Esophagus squamous epithelium (tissue), 5 donors: ENCODE results near the gene MINK1. TPM values are rescaled to one million over a fixed set of nuclear protein-coding genes. Genes with fewer than 3 reads are reported as not detected.
"Not testable (repeated sequence)": the region's sequence is repeated elsewhere in the genome, so short reads cannot be mapped to it uniquely, and the experiment has no call there.

Experiments used
- DNase-seq: peaks from one replicate; lab custom pipeline; 2025; lab: John Stamatoyannopoulos, UW
- H3K27ac ChIP-seq, 4 donors: fragments of 200-600 bp; sonication (generic); one replicate each; pipeline ENCODE4 v1.5.1; 2016 to 2019; ENCODE audit warnings: mild to moderate bottlenecking in 1 of 4
- H3K27me3 ChIP-seq, 4 donors: fragments of 200-600 bp; sonication (generic); 1 replicate in 3 of 4; 2 replicates in 1 of 4; pipeline versions ENCODE4 v1.5.1 to v1.6.0; 2017 to 2021; ENCODE audit warnings: antibody characterized with exemption in 1 of 4
- H3K36me3 ChIP-seq, 3 donors: fragments of 200-600 bp; sonication (generic); one replicate each; pipeline ENCODE4 v1.5.1; 2016 to 2019
- H3K4me1 ChIP-seq, 3 donors: fragments of 200-600 bp; sonication (generic); one replicate each; pipeline ENCODE4 v1.5.1; 2017 to 2019
- H3K4me3 ChIP-seq, 4 donors: fragments of 200-600 bp; sonication (generic); 1 replicate in 3 of 4; 2 replicates in 1 of 4; pipeline ENCODE4 v1.5.1; 2016 to 2019; ENCODE audit warnings: mild to moderate bottlenecking in 2 of 4, moderate library complexity in 1 of 4
- H3K9me3 ChIP-seq, 3 donors: fragments of 200-600 bp; sonication (generic); one replicate each; pipeline ENCODE4 v1.5.1; 2016 to 2019
- CTCF ChIP-seq, 6 experiments: fragments of 450-650 bp in 4 of 6; fragments of 200-600 bp in 2 of 6; sonication (generic) in 2 of 6; IDR thresholded peaks; one replicate each; pipeline ENCODE4 v1.5.1; 2016 to 2019; ENCODE audit warnings: antibody characterized with exemption in 6 of 6, mild to moderate bottlenecking in 4 of 6, moderate library complexity in 4 of 6
- POLR2A ChIP-seq, 4 donors: fragments of 450-650 bp; IDR thresholded peaks; one replicate each; pipeline ENCODE4 v1.6.1; 2017; ENCODE audit warnings: antibody characterized with exemption in 4 of 4, mild to moderate bottlenecking in 4 of 4, moderate library complexity in 3 of 4
- WGBS, 2 donors: methylation state at CpG; one replicate each; pipeline ENCODE4 v1.1.5; 2018; 5-methylcytosine and 5-hydroxymethylcytosine counted together
- intact Hi-C: fragments of 100-400 bp; cut with DNase I; formaldehyde crosslinking; loops from one replicate; pipeline ENCODE4 v1.15.0; 2022
- total RNA-seq, 4 donors: library from RNA; depleted of rRNA; stranded (reverse); fragments of >200 nt; gene quantifications; one replicate each; pipeline ENCODE4 v1.1.0, GENCODE V29; 2016
- donor health status: DM: yes; HTN: yes; CAD: no.

The MINK1 gene
- total RNA-seq, 4 donors from 2014 or later, result 50.1 to 156 (median 117) TPM

GRCh38 chr17:4913994-4914393 lies 80.9 kb downstream of the MINK1 start:
- intact Hi-C loops, result no loop called here
- no peak overlapping the region for H3K4me3 ChIP-seq
- TF ChIP-seq CTCF (IDR thresholded peaks at IDR 0.05) (peak in 1 of 6 experiments; percentile 10), POLR2A (IDR thresholded peaks at IDR 0.05) (no peak)
- H3K4me1 ChIP-seq, result peaks cover 1 to 13% (median 8%) of the 10 kb centered on the region in 3 donors
- DNase-seq, result no peak
- H3K36me3 ChIP-seq, result no peaks in the 10 kb centered on the region
- no peak overlapping the region for H3K27ac ChIP-seq
- H3K27me3 ChIP-seq, result no peaks in the 10 kb centered on the region
- 73 to 81% methylated on average over 1 of the region's 1 CpG for WGBS, 2 donors
- no peaks in the 10 kb centered on the region for H3K9me3 ChIP-seq

- intact Hi-C loops, H3K27me3 ChIP-seq, H3K9me3 ChIP-seq, H3K4me1 ChIP-seq, DNase-seq, H3K27ac ChIP-seq, H3K4me3 ChIP-seq, H3K36me3 ChIP-seq: not testable (repeated sequence)
- WGBS, 2 donors, result 89 to 91% methylated on average over 4 of the region's 4 CpGs
Observed at GRCh38 chr17:4914551-4914950, 81.4 kb downstream of the MINK1 start.

GRCh38 chr17:4919511-4920047 lies 86.4 kb downstream of the MINK1 start:
- H3K4me1 ChIP-seq, result peaks cover 0 to 7% (median 0%) of the 10 kb centered on the region in 3 donors
- H3K27me3 ChIP-seq, result no peaks in the 10 kb centered on the region
- no peaks in the 10 kb centered on the region for H3K9me3 ChIP-seq
- H3K27ac ChIP-seq, result no peak overlapping the region
- H3K4me3 ChIP-seq, result no peak overlapping the region
- no peak for DNase-seq
- TF ChIP-seq POLR2A (IDR thresholded peaks at IDR 0.05) (no peak), CTCF (IDR thresholded peaks at IDR 0.05) (no peak)
- intact Hi-C loops, result no loop called here
- 67 to 75% methylated on average over 8 of the region's 8 CpGs for WGBS, 2 donors
- H3K36me3 ChIP-seq, result no peaks in the 10 kb centered on the region

- WGBS, 2 donors, result 50 to 66% methylated on average over 10 of the region's 10 CpGs
- Histone ChIP-seq H3K9me3 (no peaks in the 10 kb centered on the region), H3K27me3 (no peaks in the 10 kb centered on the region), H3K4me3 (no peak overlapping the region), H3K36me3 (no peaks in the 10 kb centered on the region), H3K4me1 (peaks cover 0 to 7% (median 0%) of the 10 kb centered on the region in 3 donors), H3K27ac (peak overlapping the region in 1 of 4 donors; percentile 29)
- no peak for DNase-seq
- no peak for TF ChIP-seq POLR2A (IDR thresholded peaks at IDR 0.05)
- TF ChIP-seq CTCF (IDR thresholded peaks at IDR 0.05), result no peak
- intact Hi-C loops, result no loop called here
Observed at GRCh38 chr17:4920351-4921048, 87.4 kb downstream of the MINK1 start.

GRCh38 chr17:4921320-4921719 lies 88.2 kb downstream of the MINK1 start:
- H3K36me3 ChIP-seq, result no peaks in the 10 kb centered on the region
- TF ChIP-seq POLR2A (IDR thresholded peaks at IDR 0.05), result no peak
- no peak for DNase-seq
- H3K27me3 ChIP-seq, result no peaks in the 10 kb centered on the region
- intact Hi-C loops, result no loop called here
- no peak overlapping the region for H3K27ac ChIP-seq
- H3K4me3 ChIP-seq, result no peak overlapping the region
- peaks cover 0 to 7% (median 0%) of the 10 kb centered on the region in 3 donors for H3K4me1 ChIP-seq
- 73 to 86% methylated on average over 1 to 2 of the region's 4 CpGs for WGBS, 2 donors
- no peaks in the 10 kb centered on the region for H3K9me3 ChIP-seq

GRCh38 chr17:4926577-4927335 lies 93.6 kb downstream of the MINK1 start:
- H3K27me3 ChIP-seq, result not testable (repeated sequence)

More at GRCh38 chr17:4926577-4927335, 93.6 kb downstream of the MINK1 start:
- H3K4me3 ChIP-seq, H3K36me3 ChIP-seq, DNase-seq, intact Hi-C loops, H3K27ac ChIP-seq, H3K9me3 ChIP-seq, H3K4me1 ChIP-seq: not testable (repeated sequence)
- 78 to 79% methylated on average over 18 to 23 of the region's 24 CpGs for WGBS, 2 donors
